PFSK-1 (cell line): Measurements from ENCODE around the gene NUP107.

ENCODE experiments used
- FOXP2 ChIP-seq: optimal IDR thresholded peaks from 2 replicates; pipeline ENCODE3; 2011; ENCODE audit warnings: borderline replicate concordance, control low read depth, inconsistent platforms; ENCODE audit not compliant: insufficient read depth; ENCODE audit errors: extremely low read length, extremely low read depth
- POLR2AphosphoS5 ChIP-seq: IDR thresholded peaks from 2 replicates; pipeline ENCODE4 v1.6.1; 2012; ENCODE audit warnings: low read depth, mild to moderate bottlenecking, control low read depth, low read length, moderate library complexity
- SIN3A ChIP-seq: IDR thresholded peaks from 2 replicates; pipeline ENCODE4 v1.6.1; 2012; ENCODE audit warnings: mild to moderate bottlenecking, low read length, moderate library complexity, borderline replicate concordance; ENCODE audit not compliant: insufficient read depth
- TAF1 ChIP-seq: IDR thresholded peaks from 2 replicates; pipeline ENCODE4 v1.6.1; 2012; ENCODE audit warnings: low read length, control low read depth, borderline replicate concordance; ENCODE audit not compliant: insufficient read depth
- TF ChIP-seq, protein P1 (sequence below), 2 experiments: IDR thresholded peaks; 2 replicates each; pipeline versions ENCODE4 v1.6.1 to v1.8.0; 2011 to 2012; ENCODE audit warnings: low read depth in 2 of 2, low read length in 2 of 2, control low read depth in 1 of 2, inconsistent platforms in 1 of 2, mild to moderate bottlenecking in 1 of 2, moderate library complexity in 1 of 2; ENCODE audit not compliant: insufficient read depth in 1 of 2

DNA sequence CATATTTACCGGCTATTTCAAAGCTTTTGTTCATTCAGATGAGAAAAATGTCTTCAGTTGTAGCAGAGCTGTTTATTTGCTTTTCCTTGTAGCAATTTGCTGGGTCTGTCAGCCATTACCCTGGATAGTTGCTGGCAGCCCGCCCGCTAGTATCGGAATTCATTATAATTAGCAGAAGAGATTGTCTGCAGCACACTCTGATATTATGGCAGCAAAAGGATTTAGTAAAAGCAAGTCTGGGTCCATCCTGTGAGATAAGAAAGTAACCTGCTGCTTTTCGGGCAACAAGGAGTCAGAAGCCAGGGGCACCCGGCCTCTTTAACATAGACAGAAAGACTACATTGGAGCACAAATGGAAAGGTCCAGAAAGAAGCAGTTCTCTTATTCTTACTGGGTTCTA, 53.1 kb downstream of the NUP107 start:
- no peak for TF ChIP-seq TAF1
- no peak for TF ChIP-seq POLR2AphosphoS5
- TF ChIP-seq, protein P1, sequence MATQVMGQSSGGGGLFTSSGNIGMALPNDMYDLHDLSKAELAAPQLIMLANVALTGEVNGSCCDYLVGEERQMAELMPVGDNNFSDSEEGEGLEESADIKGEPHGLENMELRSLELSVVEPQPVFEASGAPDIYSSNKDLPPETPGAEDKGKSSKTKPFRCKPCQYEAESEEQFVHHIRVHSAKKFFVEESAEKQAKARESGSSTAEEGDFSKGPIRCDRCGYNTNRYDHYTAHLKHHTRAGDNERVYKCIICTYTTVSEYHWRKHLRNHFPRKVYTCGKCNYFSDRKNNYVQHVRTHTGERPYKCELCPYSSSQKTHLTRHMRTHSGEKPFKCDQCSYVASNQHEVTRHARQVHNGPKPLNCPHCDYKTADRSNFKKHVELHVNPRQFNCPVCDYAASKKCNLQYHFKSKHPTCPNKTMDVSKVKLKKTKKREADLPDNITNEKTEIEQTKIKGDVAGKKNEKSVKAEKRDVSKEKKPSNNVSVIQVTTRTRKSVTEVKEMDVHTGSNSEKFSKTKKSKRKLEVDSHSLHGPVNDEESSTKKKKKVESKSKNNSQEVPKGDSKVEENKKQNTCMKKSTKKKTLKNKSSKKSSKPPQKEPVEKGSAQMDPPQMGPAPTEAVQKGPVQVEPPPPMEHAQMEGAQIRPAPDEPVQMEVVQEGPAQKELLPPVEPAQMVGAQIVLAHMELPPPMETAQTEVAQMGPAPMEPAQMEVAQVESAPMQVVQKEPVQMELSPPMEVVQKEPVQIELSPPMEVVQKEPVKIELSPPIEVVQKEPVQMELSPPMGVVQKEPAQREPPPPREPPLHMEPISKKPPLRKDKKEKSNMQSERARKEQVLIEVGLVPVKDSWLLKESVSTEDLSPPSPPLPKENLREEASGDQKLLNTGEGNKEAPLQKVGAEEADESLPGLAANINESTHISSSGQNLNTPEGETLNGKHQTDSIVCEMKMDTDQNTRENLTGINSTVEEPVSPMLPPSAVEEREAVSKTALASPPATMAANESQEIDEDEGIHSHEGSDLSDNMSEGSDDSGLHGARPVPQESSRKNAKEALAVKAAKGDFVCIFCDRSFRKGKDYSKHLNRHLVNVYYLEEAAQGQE (IDR thresholded peaks at IDR 0.05; ENCODE audit: insufficient read depth in 1 of 2, low read depth in 2 of 2, low read length in 2 of 2), result no peak
- TF ChIP-seq SIN3A, result no peak
- no peak for TF ChIP-seq FOXP2
